Heart right ventricle (tissue), 16 donors: Measurements from ENCODE around the gene CLEC4G. TPM values are rescaled to one million over a fixed set of nuclear protein-coding genes. Genes with fewer than 3 reads are reported as not detected.

Experiments
- ATAC-seq, 8 donors: fragments of 200-7000 bp; cut with Tn5 transposase; one replicate each; pipeline ENCODE4 v1.9.1; 2020; ENCODE audit warnings: mild to moderate bottlenecking in 8 of 8, moderate library complexity in 8 of 8, moderate number of reproducible peaks in 1 of 8
- DNase-seq, 2 donors: peaks; one replicate each; pipeline ENCODE4 v3.0.0-alpha.2; 2020
- H3K27ac ChIP-seq, 10 donors: fragments of 200-600 bp; sonication (generic) in 2 of 10; one replicate each; pipeline versions ENCODE4 v1.5.0 to v1.8.0; 2020 to 2022; ENCODE audit warnings: mild to moderate bottlenecking in 3 of 10
- H3K27me3 ChIP-seq, 7 donors: fragments of 200-600 bp; one replicate each; pipeline ENCODE4 v1.8.0; 2021 to 2022; ENCODE audit warnings: mild to moderate bottlenecking in 2 of 7
- H3K36me3 ChIP-seq, 9 donors: fragments of 200-600 bp; sonication (generic) in 1 of 9; one replicate each; pipeline versions ENCODE4 v1.5.0 to v1.8.0; 2020 to 2022; ENCODE audit warnings: mild to moderate bottlenecking in 2 of 9
- H3K4me1 ChIP-seq, 9 donors: fragments of 200-600 bp; sonication (generic) in 1 of 9; one replicate each; pipeline versions ENCODE4 v1.5.0 to v1.8.0; 2020 to 2022; ENCODE audit warnings: mild to moderate bottlenecking in 4 of 9
- H3K4me3 ChIP-seq, 10 donors: fragments of 200-600 bp; sonication (generic) in 2 of 10; one replicate each; pipeline versions ENCODE4 v1.5.0 to v1.8.0; 2020 to 2022; ENCODE audit warnings: mild to moderate bottlenecking in 7 of 10, moderate library complexity in 2 of 10
- H3K9me3 ChIP-seq, 11 donors: fragments of 200-600 bp in 10 of 11; sonication (generic) in 2 of 11; one replicate each; pipeline versions ENCODE4 v1.5.0 to v1.8.0; 2013 to 2022; ENCODE audit warnings: mild to moderate bottlenecking in 2 of 11, control low read depth in 1 of 11, moderate library complexity in 1 of 11
- WGBS, 2 donors: extraction: QIAGEN DNeasy Blood & Tissue Kit; methylation state at CpG; one replicate each; pipeline ENCODE4 v1.1.7; 2013; ENCODE audit warnings: inconsistent platforms in 1 of 2; 5-methylcytosine and 5-hydroxymethylcytosine counted together
- intact Hi-C, 10 donors: fragments of 100-400 bp; cut with DNase I; formaldehyde crosslinking; loops; one replicate each; pipeline versions ENCODE4 v1.11.1 to v1.14.2; 2022
- polyA plus RNA-seq, 2 donors: library from polyadenylated mRNA; stranded (reverse); fragments of 200-250 nt; gene quantifications; one replicate each; pipeline ENCODE4 v1.2.3, GENCODE V29; 2013
- total RNA-seq, 10 donors: library from RNA; stranded (reverse); fragmentation: NEBNext Ultra II Directional in 3 of 10; extraction: Animal tissue kit (Norgen Biotek cat#: 25700) in 3 of 10; gene quantifications; one replicate each; pipeline versions ENCODE4 v1.2.1 to v1.2.4, GENCODE V29; 2021 to 2023
- TF ChIP-seq, protein P1 (sequence below), 9 donors: fragments of 200-600 bp; sonication (generic) in 2 of 9; IDR thresholded peaks; one replicate each; pipeline versions ENCODE4 v1.5.0 to v1.8.0; 2021 to 2022; ENCODE audit warnings: antibody characterized with exemption in 9 of 9, mild to moderate bottlenecking in 5 of 9, moderate library complexity in 1 of 9
- donor health status: Arrhythmogenic right ventricular cardiomyopathy.
- donor health status: ischemic (EF 13 %, LVEDD 7.1; RV severe dilation, severe dysfunction).
- donor health status: healthy with polysubstance abuse.
- donor health status: DM: no; HTN: yes; CAD: no.
- donor health status: DM: no; HTN: no; CAD: no.
- donor health status: ischemic (EF 25% LVEDD 6.9; RV normal size, moderate dysfunction).
- donor health status: ischemic (EF 25% LVEDD 5.7; RV mildly dilated, moderate dysfunction).
- donor health status: healthy.
- donor health status: DM: yes; HTN: yes; CAD: no.
- donor health status: Ischemic cardiomyopathy.
- donor health status: ischemic (EF 35%, LVEDD 5.7; RV mildly dilated, moderate dysfunction).
- donor health status: nonischemic (EF 11% LVEDD 7.7; RV severe dilation, severe dysfunction).
- donor health status: DM: yes; HTN: yes; CAD: no.
- donor health status: PGD.
- donor health status: ischemic (EF 29% LVEDD 5.4; RV normal size, mild dysfunction).
- donor health status: nonischemic (EF 23%, LVEDD 6.1; RV moderate dilation, normal function).

CLEC4G gene
- total and polyA plus RNA-seq, 12 donors = 0.20 to 4.2 (median 0.73) TPM; not detected in 3

DNA sequence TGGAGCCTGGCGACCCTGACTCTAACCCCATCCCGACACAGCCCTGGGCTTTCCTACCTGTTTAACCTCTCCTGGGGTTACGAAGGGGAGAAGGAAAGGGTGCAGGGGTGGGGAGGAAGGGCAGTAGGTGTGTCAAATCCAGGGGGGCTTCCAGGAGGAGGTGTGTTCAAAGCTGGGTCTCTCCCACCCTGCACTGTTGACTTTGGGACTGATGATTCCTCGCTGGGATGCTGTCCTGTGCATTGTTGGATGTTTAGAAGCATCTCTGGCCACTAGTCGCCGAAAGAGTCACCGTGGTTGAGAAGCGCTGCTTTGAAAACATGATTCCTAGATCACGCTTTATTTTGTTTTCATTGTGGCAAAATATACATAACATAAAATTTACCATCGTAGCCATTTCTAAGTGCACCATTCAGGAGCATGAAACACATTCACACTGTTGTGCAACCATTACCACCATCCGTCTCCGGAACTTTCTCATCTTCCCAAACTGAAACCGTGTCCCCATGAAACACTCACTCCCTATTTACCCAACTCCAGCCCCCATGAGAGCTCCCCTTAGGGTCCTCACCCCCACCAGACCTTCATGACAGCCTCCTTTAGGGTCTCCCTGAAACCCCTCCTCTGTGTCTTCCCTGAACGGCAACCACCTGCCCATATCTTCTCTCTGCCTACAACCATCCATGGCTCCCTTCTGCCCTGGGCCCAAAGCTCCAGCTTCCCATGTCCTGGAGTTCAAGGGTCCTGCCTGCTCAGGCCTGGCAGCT, 25.5 kb downstream of the CLEC4G start:
- ATAC-seq (no peak), DNase-seq (no peak)
- H3K4me1 ChIP-seq = peaks cover 0 to 38% (median 0%) of the 10 kb centered on the region in 9 donors
- no peaks in the 10 kb centered on the region for H3K36me3 ChIP-seq
- no peak overlapping the region for H3K4me3 ChIP-seq
- TF ChIP-seq, protein P1, sequence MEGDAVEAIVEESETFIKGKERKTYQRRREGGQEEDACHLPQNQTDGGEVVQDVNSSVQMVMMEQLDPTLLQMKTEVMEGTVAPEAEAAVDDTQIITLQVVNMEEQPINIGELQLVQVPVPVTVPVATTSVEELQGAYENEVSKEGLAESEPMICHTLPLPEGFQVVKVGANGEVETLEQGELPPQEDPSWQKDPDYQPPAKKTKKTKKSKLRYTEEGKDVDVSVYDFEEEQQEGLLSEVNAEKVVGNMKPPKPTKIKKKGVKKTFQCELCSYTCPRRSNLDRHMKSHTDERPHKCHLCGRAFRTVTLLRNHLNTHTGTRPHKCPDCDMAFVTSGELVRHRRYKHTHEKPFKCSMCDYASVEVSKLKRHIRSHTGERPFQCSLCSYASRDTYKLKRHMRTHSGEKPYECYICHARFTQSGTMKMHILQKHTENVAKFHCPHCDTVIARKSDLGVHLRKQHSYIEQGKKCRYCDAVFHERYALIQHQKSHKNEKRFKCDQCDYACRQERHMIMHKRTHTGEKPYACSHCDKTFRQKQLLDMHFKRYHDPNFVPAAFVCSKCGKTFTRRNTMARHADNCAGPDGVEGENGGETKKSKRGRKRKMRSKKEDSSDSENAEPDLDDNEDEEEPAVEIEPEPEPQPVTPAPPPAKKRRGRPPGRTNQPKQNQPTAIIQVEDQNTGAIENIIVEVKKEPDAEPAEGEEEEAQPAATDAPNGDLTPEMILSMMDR (IDR thresholded peaks at IDR 0.05) = no peak
- H3K27me3 ChIP-seq = peaks cover 0 to 32% (median 12%) of the 10 kb centered on the region in 7 donors
- intact Hi-C loops = no loop called here
- 78 to 80% methylated on average over 14 of the region's 14 CpGs for WGBS, 2 donors
- peak overlapping the region in 5 of 10 donors; percentile 12 to 88 (median 47) for H3K27ac ChIP-seq
- no peaks in the 10 kb centered on the region for H3K9me3 ChIP-seq

DNA sequence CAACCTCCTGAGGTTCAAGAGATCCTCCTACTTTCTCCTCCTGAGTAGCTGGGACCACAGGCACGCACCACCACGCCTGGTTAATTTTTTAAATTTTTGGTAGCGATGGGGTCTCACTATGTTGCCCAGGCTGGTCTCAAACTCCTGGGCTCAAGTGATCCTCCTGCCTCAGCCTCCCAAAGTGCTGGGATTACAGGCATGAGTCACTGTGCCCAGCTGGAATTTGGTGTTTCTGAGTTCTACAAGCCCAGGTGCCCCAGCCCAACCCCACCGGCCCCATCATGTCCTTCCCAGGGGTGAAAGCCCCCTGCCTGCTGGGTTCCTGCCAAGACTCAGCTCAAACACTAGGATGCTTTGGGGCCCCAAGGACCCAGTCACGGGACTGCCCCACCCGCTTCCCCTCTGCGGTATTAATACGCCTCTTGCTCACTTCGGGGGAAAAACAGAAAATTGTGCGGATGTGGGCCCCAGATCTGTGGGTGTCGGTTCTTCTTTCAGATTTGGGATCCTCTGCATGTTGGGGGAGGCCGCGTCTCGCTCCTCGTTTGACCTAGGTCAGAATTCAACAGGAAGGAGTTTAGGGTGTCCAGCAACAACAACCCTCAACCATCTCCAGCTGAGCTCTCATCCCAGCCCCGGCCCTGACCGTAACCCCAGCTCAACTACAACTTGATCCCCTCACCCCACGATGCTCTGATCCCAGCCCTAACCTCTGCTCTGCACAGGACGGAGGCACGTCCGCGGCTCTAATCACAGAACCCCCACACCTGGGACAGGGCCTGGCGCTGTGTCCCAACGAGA, 26.3 kb downstream of the CLEC4G start:
- Histone ChIP-seq H3K27ac (peak overlapping the region in 4 of 10 donors; percentile 12 to 88 (median 48)), H3K4me3 (no peak overlapping the region), H3K36me3 (no peaks in the 10 kb centered on the region), H3K9me3 (no peaks in the 10 kb centered on the region), H3K4me1 (peaks cover 0 to 38% (median 0%) of the 10 kb centered on the region in 9 donors), H3K27me3 (peaks cover 0 to 39% (median 20%) of the 10 kb centered on the region in 7 donors)
- peak; percentile 32 to 44 for DNase-seq
- WGBS, 2 donors = 59 to 65% methylated on average over 24 of the region's 24 CpGs
- TF ChIP-seq, protein P1 (IDR thresholded peaks at IDR 0.05) = no peak
- intact Hi-C loops = no loop called here
- ATAC-seq = peak in 6 of 8 donors; percentile 38 to 73 (median 59)

DNA sequence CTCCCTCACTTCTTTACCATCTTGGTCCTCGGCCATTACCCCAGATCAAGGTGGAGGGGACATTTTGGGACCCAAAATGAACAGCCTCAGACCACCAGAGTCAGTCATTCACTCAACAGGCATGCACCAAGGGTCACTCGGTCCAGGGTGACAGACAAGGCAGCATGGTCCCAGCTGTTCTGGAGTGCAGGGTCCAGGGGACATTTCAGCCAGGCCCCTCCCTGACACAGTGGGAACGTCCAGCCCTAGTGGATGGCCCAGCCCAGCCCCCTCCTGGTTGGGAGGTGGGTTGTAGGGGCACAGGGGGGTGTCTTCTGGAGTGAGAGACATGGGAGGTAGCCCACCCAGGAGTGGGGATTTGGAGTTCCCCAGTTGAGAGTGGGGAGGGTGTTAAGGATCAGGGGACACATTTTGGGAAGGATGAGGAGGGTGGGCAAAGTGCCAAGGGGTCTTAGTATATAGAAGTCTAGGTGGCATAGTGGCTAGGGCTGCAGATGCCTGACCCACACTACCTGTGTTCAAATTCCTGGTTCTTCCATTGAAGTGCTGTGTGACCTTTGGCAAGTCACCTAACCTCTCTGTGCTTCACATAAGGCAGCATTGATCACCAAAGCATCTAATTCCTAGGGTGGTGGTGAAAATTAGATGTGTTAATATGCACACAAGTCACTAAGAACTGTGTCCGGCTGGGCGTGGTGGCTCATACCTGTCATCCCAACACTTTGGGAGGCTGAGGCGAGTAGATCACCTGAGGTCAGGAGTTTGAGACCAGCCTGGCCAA, 27.4 kb downstream of the CLEC4G start:
- Histone ChIP-seq H3K4me3 (no peak overlapping the region), H3K9me3 (no peaks in the 10 kb centered on the region), H3K36me3 (no peaks in the 10 kb centered on the region), H3K4me1 (peaks cover 0 to 35% (median 0%) of the 10 kb centered on the region in 9 donors), H3K27me3 (peaks cover 0 to 48% (median 29%) of the 10 kb centered on the region in 7 donors), H3K27ac (no peak overlapping the region)
- no peak for DNase-seq
- TF ChIP-seq, protein P1 (IDR thresholded peaks at IDR 0.05) = no peak
- no peak for ATAC-seq
- 72 to 74% methylated on average over 6 of the region's 6 CpGs for WGBS, 2 donors
- intact Hi-C loops = no loop called here

DNA sequence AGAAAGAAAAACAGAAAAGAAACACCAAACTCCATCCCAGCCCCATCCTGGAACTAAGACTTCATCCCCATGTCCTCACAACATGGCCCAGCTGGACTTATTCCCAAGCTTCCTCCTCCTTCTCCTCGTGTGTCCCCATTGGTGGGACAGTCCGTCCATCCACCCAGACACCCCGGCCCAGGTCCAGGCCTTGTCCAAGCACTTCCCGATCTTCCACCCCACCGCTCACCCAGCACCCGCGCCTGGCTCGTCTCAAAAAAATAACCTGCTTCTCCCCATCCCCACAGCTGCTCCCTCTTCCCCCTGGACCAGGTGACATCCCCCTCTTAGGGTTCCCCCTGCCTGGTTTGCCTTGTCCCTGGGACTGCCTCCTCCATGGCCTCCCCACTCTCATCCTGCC, 28.6 kb downstream of the CLEC4G start:
- peaks cover 0 to 57% (median 35%) of the 10 kb centered on the region in 7 donors for H3K27me3 ChIP-seq
- WGBS, 2 donors = 54 to 62% methylated on average over 8 of the region's 8 CpGs
- no peak for ATAC-seq
- TF ChIP-seq, protein P1 (IDR thresholded peaks at IDR 0.05) = no peak
- intact Hi-C loops = no loop called here
- peaks cover 0 to 39% (median 0%) of the 10 kb centered on the region in 9 donors for H3K4me1 ChIP-seq
- no peaks in the 10 kb centered on the region for H3K36me3 ChIP-seq
- no peak overlapping the region for H3K4me3 ChIP-seq
- no peak overlapping the region for H3K27ac ChIP-seq
- DNase-seq = no peak
- no peaks in the 10 kb centered on the region for H3K9me3 ChIP-seq
